ENCODE measurements around the gene CACYBP.
"Not testable (repeated sequence)": the region's sequence is repeated elsewhere in the genome, so short reads cannot be mapped to it uniquely, and the experiment has no call there.

The CACYBP gene

DNA sequence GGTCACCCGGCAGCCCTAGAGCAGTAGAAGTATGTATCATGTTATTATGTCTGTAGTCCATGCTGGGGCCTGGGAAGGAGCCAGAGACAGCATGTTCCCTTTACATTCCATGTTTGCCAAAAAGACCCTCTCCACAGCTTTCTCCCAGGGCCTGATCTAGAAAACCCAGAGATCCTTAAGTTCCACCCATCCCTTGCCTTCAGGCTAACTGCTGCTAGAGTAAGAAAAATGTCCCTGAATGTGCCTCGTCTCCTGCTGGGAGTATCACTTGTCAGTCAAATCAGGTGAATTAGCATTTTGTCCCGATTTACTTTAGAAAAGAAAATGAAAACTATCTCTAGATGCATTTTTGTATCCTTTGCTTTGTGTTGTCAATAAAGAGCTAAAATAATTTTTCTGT, 36.7 kb downstream of the CACYBP start:
- no peak overlapping the region for H3K27ac Mint-ChIP-seq
- TF ChIP-seq, protein P1, sequence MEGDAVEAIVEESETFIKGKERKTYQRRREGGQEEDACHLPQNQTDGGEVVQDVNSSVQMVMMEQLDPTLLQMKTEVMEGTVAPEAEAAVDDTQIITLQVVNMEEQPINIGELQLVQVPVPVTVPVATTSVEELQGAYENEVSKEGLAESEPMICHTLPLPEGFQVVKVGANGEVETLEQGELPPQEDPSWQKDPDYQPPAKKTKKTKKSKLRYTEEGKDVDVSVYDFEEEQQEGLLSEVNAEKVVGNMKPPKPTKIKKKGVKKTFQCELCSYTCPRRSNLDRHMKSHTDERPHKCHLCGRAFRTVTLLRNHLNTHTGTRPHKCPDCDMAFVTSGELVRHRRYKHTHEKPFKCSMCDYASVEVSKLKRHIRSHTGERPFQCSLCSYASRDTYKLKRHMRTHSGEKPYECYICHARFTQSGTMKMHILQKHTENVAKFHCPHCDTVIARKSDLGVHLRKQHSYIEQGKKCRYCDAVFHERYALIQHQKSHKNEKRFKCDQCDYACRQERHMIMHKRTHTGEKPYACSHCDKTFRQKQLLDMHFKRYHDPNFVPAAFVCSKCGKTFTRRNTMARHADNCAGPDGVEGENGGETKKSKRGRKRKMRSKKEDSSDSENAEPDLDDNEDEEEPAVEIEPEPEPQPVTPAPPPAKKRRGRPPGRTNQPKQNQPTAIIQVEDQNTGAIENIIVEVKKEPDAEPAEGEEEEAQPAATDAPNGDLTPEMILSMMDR (IDR thresholded peaks at IDR 0.05) = no peak
- no peak for DNase-seq
- no peaks in the 10 kb centered on the region for H3K36me3 Mint-ChIP-seq (ENCODE audit: low read depth)
- H3K4me1 Mint-ChIP-seq = peaks cover 38% of the 10 kb centered on the region
- no peak overlapping the region for H3K4me3 Mint-ChIP-seq
- H3K27me3 Mint-ChIP-seq (ENCODE audit: low read depth, poor library complexity) = peaks cover 18% of the 10 kb centered on the region
- no peaks in the 10 kb centered on the region for H3K9me3 Mint-ChIP-seq

DNA sequence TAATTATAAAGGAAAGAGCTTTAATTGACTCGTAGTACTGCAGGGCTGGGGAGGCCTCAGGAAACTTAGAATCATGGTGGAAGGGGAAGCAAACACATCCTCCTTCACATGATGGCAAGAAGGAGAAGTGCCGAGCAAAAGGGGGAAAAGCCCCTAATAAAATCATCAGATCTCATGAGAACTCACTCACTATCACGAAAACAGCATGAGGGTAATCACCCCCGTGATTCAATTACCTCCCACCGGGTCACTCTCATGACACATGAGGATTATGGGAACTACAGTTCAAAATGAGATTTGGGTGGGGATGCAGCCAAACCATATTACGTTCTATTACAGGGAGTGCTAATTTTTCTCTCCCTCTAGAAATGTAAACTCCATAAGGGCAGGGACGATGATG, 37.7 kb downstream of the CACYBP start:
- no peaks in the 10 kb centered on the region for H3K36me3 Mint-ChIP-seq (ENCODE audit: low read depth)
- TF ChIP-seq, protein P1 (IDR thresholded peaks at IDR 0.05) = no peak
- no peak overlapping the region for H3K4me3 Mint-ChIP-seq
- no peak overlapping the region for H3K27ac Mint-ChIP-seq
- H3K4me1 Mint-ChIP-seq = peaks cover 33% of the 10 kb centered on the region
- peaks cover 18% of the 10 kb centered on the region for H3K27me3 Mint-ChIP-seq (ENCODE audit: low read depth, poor library complexity)
- DNase-seq = no peak
- no peaks in the 10 kb centered on the region for H3K9me3 Mint-ChIP-seq

DNA sequence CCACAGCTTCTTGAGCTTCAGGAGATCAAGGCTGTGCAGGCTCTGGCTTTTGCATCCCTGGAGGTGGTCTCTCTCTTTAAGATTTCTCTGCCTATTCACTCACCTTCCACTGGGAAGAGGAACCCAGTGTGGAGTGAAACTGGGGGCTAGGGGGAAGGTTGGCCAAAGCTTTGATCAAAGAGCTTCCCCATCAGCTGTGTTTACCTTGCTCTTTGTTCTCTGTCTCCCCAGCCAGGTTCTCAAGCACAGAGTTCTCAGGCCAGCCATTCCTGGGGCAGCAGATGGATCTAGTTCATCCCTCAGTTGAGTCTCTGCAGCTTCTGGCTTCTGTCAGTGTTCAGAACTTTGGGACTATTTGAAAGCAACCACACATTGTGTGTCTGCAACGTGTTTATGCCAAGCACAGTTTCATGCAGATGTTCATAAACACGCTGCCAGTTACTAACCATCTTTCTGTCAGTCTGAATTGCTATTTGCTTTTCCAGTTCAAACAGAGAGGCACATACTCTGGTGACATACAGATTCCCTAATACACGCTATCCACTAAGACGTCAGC, 40.7 kb downstream of the CACYBP start:
- DNase-seq = no peak
- Mint-ChIP-seq H3K4me3 (no peak overlapping the region), H3K36me3 (ENCODE audit: low read depth) (peaks cover 5% of the 10 kb centered on the region), H3K4me1 (peaks cover 10% of the 10 kb centered on the region), H3K27ac (no peak overlapping the region), H3K27me3 (ENCODE audit: low read depth, poor library complexity) (peaks cover 14% of the 10 kb centered on the region), H3K9me3 (peaks cover 17% of the 10 kb centered on the region)
- TF ChIP-seq, protein P1 (IDR thresholded peaks at IDR 0.05) = no peak

DNA sequence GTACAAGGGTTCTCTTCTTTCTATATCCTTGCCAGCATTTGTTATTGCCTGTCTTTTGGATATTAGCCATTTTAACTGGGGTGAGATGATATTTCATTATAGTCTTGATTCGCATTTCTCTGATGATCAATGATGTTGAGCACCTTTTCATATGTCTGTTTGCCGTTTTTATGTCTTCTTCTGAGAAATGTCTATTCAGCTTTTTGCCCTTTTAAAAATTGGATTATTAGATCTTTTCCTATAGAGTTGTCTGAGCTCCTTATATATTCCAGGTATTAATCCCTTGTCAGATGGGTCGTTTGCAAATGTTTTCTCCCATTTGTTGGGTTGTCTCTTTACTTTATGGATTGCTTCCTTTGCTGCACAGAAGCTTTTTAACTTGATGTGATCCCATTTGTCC, 42.9 kb downstream of the CACYBP start:
- Mint-ChIP-seq H3K4me1 (no peaks in the 10 kb centered on the region), H3K9me3 (peaks cover 29% of the 10 kb centered on the region), H3K36me3 (ENCODE audit: low read depth) (peaks cover 5% of the 10 kb centered on the region), H3K27me3 (ENCODE audit: low read depth, poor library complexity) (peaks cover 16% of the 10 kb centered on the region), H3K27ac (no peak overlapping the region), H3K4me3 (no peak overlapping the region)
- DNase-seq = no peak
- TF ChIP-seq, protein P1 (IDR thresholded peaks at IDR 0.05) = no peak

DNA sequence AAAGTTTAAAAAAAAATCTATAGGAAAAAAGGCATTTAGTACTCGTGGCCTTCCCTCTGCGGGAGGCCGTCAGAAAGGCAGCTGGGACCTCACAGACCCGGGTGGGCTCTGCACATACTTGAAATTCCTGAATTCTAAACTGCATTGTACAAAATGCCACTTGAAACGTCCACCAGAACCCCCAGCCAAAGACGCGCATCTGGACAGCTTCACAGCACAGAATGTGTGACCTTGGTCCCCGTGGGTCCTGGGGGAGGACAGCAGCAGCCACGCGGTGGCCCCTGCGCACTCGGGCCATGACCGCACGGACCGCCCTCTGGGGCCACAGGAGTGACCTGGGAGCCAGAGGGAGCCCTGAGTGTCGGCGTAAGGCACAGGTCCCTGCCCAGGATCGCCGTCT, 44.1 kb downstream of the CACYBP start:
- TF ChIP-seq, protein P1 (IDR thresholded peaks at IDR 0.05) = no peak
- H3K4me3 Mint-ChIP-seq = no peak overlapping the region
- DNase-seq = no peak
- H3K27me3 Mint-ChIP-seq (ENCODE audit: low read depth, poor library complexity) = peaks cover 15% of the 10 kb centered on the region
- H3K27ac Mint-ChIP-seq = no peak overlapping the region
- peaks cover 29% of the 10 kb centered on the region for H3K9me3 Mint-ChIP-seq
- peaks cover 5% of the 10 kb centered on the region for H3K36me3 Mint-ChIP-seq (ENCODE audit: low read depth)
- H3K4me1 Mint-ChIP-seq = no peaks in the 10 kb centered on the region

DNA sequence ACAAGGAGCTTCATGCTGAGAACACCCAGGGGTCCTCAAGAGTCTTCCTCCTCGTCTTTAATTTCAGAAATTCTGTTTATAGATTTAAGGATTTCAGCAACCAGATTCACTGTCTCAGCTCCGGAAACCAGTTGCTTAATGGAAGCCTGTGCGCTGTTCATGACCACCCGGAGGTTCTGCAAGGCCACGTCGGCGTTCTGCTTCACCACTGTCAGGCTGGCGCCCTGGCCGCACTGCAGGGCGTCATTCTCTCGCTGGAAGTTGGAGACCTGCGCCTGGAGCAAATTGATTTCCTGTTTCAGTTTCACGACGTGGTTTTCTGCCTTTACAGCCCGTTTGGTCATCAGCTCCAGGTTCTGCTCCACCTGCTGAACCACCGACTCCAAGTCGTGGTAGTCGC, 44.8 kb downstream of the CACYBP start:
- H3K4me1 Mint-ChIP-seq; H3K36me3 Mint-ChIP-seq (ENCODE audit: low read depth); DNase-seq; H3K27ac Mint-ChIP-seq; H3K4me3 Mint-ChIP-seq: not testable (repeated sequence)
- Mint-ChIP-seq H3K27me3 (ENCODE audit: low read depth, poor library complexity) (peaks cover 20% of the 10 kb centered on the region), H3K9me3 (peaks cover 29% of the 10 kb centered on the region)

Measured in nephron progenitor cell (in vitro differentiated cells).